Stimulated activated CD8-positive, alpha-beta memory T cell treated with anti-CD3 and anti-CD28 coated beads, Interleukin-12 subunit alpha, Interleukin-12 subunit beta, amount 100 ng/mL, for 24 hours (primary cell): ENCODE results near the gene EEF1B2.
"Not testable (repeated sequence)": the region's sequence is repeated elsewhere in the genome, so short reads cannot be mapped to it uniquely, and the experiment has no call there.

Source experiments
- DNase-seq: peaks from one replicate; pipeline ENCODE4 v3.0.0-alpha.2; 2020; ENCODE audit errors: extremely low read depth

Gene EEF1B2

GRCh38 chr2:206159346-206160124 is at the start of gene EEF1B2, which contains the start of gene NDUFS1:
Gene EEF1B2, plus strand, starts transcription at chr2:206159895. Its CDS starts 85 bp downstream, at chr2:206159980.
Gene NDUFS1, minus strand, starts transcription at chr2:206159444. Its CDS starts 5,766 bp downstream, at chr2:206153678.
- peak; percentile 93 for DNase-seq

- DNase-seq, result no peak
Measured at GRCh38 chr2:206112108-206112507, 47.6 kb upstream of the EEF1B2 start.

- no peak for DNase-seq
Measured at GRCh38 chr2:206112846-206113547, 46.7 kb upstream of the EEF1B2 start.

- DNase-seq, result no peak
Measured at GRCh38 chr2:206115026-206115578, 44.6 kb upstream of the EEF1B2 start.

GRCh38 chr2:206116278-206116677 is 43.4 kb upstream of the EEF1B2 start:
- no peak for DNase-seq

GRCh38 chr2:206122569-206122968 is 37.1 kb upstream of the EEF1B2 start:
- DNase-seq, result not testable (repeated sequence)

GRCh38 chr2:206125901-206126300 is 33.8 kb upstream of the EEF1B2 start:
- DNase-seq, result no peak

- DNase-seq, result no peak
Measured at GRCh38 chr2:206127656-206128055, 32.0 kb upstream of the EEF1B2 start.

GRCh38 chr2:206143451-206143850 is 16.2 kb upstream of the EEF1B2 start:
- no peak for DNase-seq

GRCh38 chr2:206144383-206144782 is 15.3 kb upstream of the EEF1B2 start:
- no peak for DNase-seq

GRCh38 chr2:206145665-206146064 is 14.0 kb upstream of the EEF1B2 start:
- DNase-seq, result no peak

- no peak for DNase-seq
Measured at GRCh38 chr2:206149330-206149729, 10.4 kb upstream of the EEF1B2 start.

- DNase-seq, result no peak
Measured at GRCh38 chr2:206150168-206150567, 9.5 kb upstream of the EEF1B2 start.

- no peak for DNase-seq
Measured at GRCh38 chr2:206150631-206151030, 9.1 kb upstream of the EEF1B2 start.

- DNase-seq, result no peak
Measured at GRCh38 chr2:206154197-206154596, 5.5 kb upstream of the EEF1B2 start.

GRCh38 chr2:206157014-206157413 is 2.7 kb upstream of the EEF1B2 start:
- DNase-seq, result not testable (repeated sequence)

- no peak for DNase-seq
Measured at GRCh38 chr2:206158563-206159345, 941 bp upstream of the EEF1B2 start.

- DNase-seq, result peak; percentile 40
Measured at GRCh38 chr2:206160125-206160806, 571 bp downstream of the EEF1B2 start.

- no peak for DNase-seq
Measured at GRCh38 chr2:206160807-206161179, 1.1 kb downstream of the EEF1B2 start.

- DNase-seq, result not testable (repeated sequence)
Measured at GRCh38 chr2:206162401-206162800, 2.7 kb downstream of the EEF1B2 start.

GRCh38 chr2:206163251-206163880 is 3.7 kb downstream of the EEF1B2 start:
- DNase-seq, result no peak
